Neural progenitor cell (in vitro differentiated cells): Measurements from ENCODE around the gene WTAP. TPM values are rescaled to one million over a fixed set of nuclear protein-coding genes. Genes with fewer than 3 reads are reported as not detected.
"Not testable (repeated sequence)": the region's sequence is repeated elsewhere in the genome, so short reads cannot be mapped to it uniquely, and the experiment has no call there.

Experiments
- DNase-seq: peaks from one replicate; pipeline ENCODE4 v3.0.0-alpha.2; 2016; ENCODE audit warnings: low spot score
- H2AFZ ChIP-seq: fragments of 200-600 bp; sonication (generic); replicated peaks from 2 replicates; pipeline ENCODE4 v1.6.1; 2016; ENCODE audit warnings: antibody characterized with exemption
- H3F3A ChIP-seq: fragments of 200-600 bp; sonication (generic); 2 replicates; pipeline ENCODE4 v1.6.1; 2016; ENCODE audit warnings: antibody characterized with exemption, low read depth
- H3K27ac ChIP-seq: fragments of 200-600 bp; sonication (generic); 2 replicates; pipeline ENCODE4 v1.5.1; 2016; ENCODE audit warnings: mild to moderate bottlenecking
- H3K27me3 ChIP-seq: fragments of 200-600 bp; sonication (generic); 2 replicates; pipeline ENCODE4 v1.6.1; 2016; ENCODE audit warnings: mild to moderate bottlenecking, moderate library complexity
- H3K36me3 ChIP-seq: fragments of 200-600 bp; sonication (generic); 2 replicates; pipeline ENCODE4 v1.5.1; 2016
- H3K4me1 ChIP-seq: fragments of 200-600 bp; sonication (generic); 2 replicates; pipeline ENCODE4 v1.6.1; 2016; ENCODE audit warnings: mixed run types
- H3K4me2 ChIP-seq: fragments of 200-600 bp; sonication (generic); 2 replicates; pipeline ENCODE4 v1.6.1; 2016
- H3K4me3 ChIP-seq: fragments of 200-600 bp; sonication (generic); 2 replicates; pipeline ENCODE4 v1.5.1; 2016
- H3K79me2 ChIP-seq: fragments of 200-600 bp; sonication (generic); 2 replicates; pipeline ENCODE4 v1.6.1; 2016; ENCODE audit warnings: low read depth
- H3K9ac ChIP-seq: fragments of 200-600 bp; sonication (generic); 2 replicates; pipeline ENCODE4 v1.6.1; 2016
- H3K9me3 ChIP-seq: fragments of 200-600 bp; sonication (generic); 2 replicates; pipeline ENCODE4 v1.5.1; 2016; ENCODE audit warnings: low read depth
- H4K20me1 ChIP-seq: fragments of 200-600 bp; sonication (generic); 2 replicates; pipeline ENCODE4 v1.6.1; 2016; ENCODE audit warnings: low read depth
- H3K27ac Mint-ChIP-seq: 3 replicates; pipeline ENCODE4 v1.8.0; 2021; ENCODE audit warnings: mixed read lengths
- H3K27me3 Mint-ChIP-seq: 2 replicates; pipeline ENCODE4 v1.8.0; 2022; ENCODE audit warnings: low read depth, mild to moderate bottlenecking, inconsistent platforms, moderate library complexity, mixed read lengths; ENCODE audit not compliant: insufficient read depth
- H3K36me3 Mint-ChIP-seq: 3 replicates; pipeline ENCODE4 v1.8.0; 2021; ENCODE audit warnings: mixed read lengths
- H3K4me1 Mint-ChIP-seq: 3 replicates; pipeline ENCODE4 v1.8.0; 2021; ENCODE audit warnings: mixed read lengths
- H3K4me3 Mint-ChIP-seq: 3 replicates; pipeline ENCODE4 v1.8.0; 2021; ENCODE audit warnings: mild to moderate bottlenecking, moderate library complexity, mixed read lengths
- H3K9me3 Mint-ChIP-seq: 3 replicates; pipeline ENCODE4 v1.8.0; 2020; ENCODE audit warnings: mixed read lengths
- EZH2 ChIP-seq: fragments of 200-600 bp; sonication (generic); IDR thresholded peaks from 2 replicates; pipeline ENCODE4 v1.6.1; 2017; ENCODE audit warnings: antibody characterized with exemption, mild to moderate bottlenecking, moderate library complexity
- EZH2phosphoT487 ChIP-seq: fragments of 200-600 bp; sonication (generic); IDR thresholded peaks from 2 replicates; pipeline ENCODE4 v1.6.1; 2017; ENCODE audit warnings: antibody characterized with exemption
- total RNA-seq: library from RNA; depleted of rRNA; stranded (reverse); fragments of >200 nt; gene quantifications from 2 replicates; pipeline ENCODE4 v1.2.3, GENCODE V29; 2015; ENCODE audit warnings: low replicate concordance
- TF ChIP-seq, protein P1 (sequence below): fragments of 200-600 bp; sonication (generic); IDR thresholded peaks from 2 replicates; pipeline ENCODE4 v1.5.1; 2017; ENCODE audit warnings: antibody characterized with exemption, mild to moderate bottlenecking

The WTAP gene
- total RNA-seq, 1 donor from 2014 or later, result 159 TPM

DNA sequence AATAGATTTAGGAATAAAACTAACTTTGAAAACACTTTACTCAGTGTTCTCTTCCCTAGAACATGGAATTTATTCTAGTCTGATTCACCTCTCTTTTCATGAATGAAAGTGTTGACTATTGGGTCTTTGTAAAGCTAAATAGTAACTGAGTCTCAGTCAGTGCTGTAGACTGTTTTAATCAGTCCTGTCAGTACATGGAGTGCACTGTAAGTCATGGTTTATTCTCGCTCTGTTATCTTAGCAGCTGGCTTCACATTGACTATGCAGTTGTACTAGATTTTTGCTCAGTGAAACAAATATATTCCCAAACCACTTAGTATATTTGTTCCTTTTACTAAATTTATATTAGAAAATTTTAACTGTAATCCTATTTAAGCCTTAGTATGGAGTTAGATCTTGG, 19.5 kb downstream of the WTAP start:
- Histone ChIP-seq H3K4me1 (no peaks in the 10 kb centered on the region), H3K4me3 (no peak overlapping the region), H3K79me2 (peaks cover 92% of the 10 kb centered on the region), H3K4me2 (no peak overlapping the region), H3K27ac (no peak overlapping the region), H3K36me3 (peaks cover 61% of the 10 kb centered on the region), H4K20me1 (peaks cover 60% of the 10 kb centered on the region), H3K9me3 (no peaks in the 10 kb centered on the region), H3K9ac (no peak overlapping the region), H3K27me3 (no peaks in the 10 kb centered on the region), H3F3A (peaks cover 4% of the 10 kb centered on the region), H2AFZ (no peak overlapping the region)
- no peak overlapping the region for H3K27ac Mint-ChIP-seq
- TF ChIP-seq EZH2phosphoT487 (no peak), EZH2 (no peak)
- TF ChIP-seq, protein P1, sequence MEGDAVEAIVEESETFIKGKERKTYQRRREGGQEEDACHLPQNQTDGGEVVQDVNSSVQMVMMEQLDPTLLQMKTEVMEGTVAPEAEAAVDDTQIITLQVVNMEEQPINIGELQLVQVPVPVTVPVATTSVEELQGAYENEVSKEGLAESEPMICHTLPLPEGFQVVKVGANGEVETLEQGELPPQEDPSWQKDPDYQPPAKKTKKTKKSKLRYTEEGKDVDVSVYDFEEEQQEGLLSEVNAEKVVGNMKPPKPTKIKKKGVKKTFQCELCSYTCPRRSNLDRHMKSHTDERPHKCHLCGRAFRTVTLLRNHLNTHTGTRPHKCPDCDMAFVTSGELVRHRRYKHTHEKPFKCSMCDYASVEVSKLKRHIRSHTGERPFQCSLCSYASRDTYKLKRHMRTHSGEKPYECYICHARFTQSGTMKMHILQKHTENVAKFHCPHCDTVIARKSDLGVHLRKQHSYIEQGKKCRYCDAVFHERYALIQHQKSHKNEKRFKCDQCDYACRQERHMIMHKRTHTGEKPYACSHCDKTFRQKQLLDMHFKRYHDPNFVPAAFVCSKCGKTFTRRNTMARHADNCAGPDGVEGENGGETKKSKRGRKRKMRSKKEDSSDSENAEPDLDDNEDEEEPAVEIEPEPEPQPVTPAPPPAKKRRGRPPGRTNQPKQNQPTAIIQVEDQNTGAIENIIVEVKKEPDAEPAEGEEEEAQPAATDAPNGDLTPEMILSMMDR, result no peak
- H3K27me3 Mint-ChIP-seq, result no peaks in the 10 kb centered on the region
- no peak for DNase-seq
- peaks cover 40% of the 10 kb centered on the region for H3K36me3 Mint-ChIP-seq
- H3K4me1 Mint-ChIP-seq, result no peaks in the 10 kb centered on the region
- no peaks in the 10 kb centered on the region for H3K9me3 Mint-ChIP-seq
- H3K4me3 Mint-ChIP-seq, result no peak overlapping the region

- H3K4me3 ChIP-seq, H3K27me3 ChIP-seq, H3K27ac Mint-ChIP-seq, H3K27ac ChIP-seq, H3K4me2 ChIP-seq, H3K9ac ChIP-seq, H2AFZ ChIP-seq, H3K4me1 Mint-ChIP-seq, H3K4me3 Mint-ChIP-seq, H3K27me3 Mint-ChIP-seq, H3F3A ChIP-seq, H3K9me3 ChIP-seq, H3K4me1 ChIP-seq, H3K9me3 Mint-ChIP-seq, DNase-seq: not testable (repeated sequence)
- H3K79me2 ChIP-seq, result peaks cover 92% of the 10 kb centered on the region
- peaks cover 48% of the 10 kb centered on the region for H3K36me3 ChIP-seq
- H3K36me3 Mint-ChIP-seq, result peaks cover 36% of the 10 kb centered on the region
- H4K20me1 ChIP-seq, result peaks cover 51% of the 10 kb centered on the region
Measured at GRCh38 chr6:159748127-159748526, 20.8 kb downstream of the WTAP start.

DNA sequence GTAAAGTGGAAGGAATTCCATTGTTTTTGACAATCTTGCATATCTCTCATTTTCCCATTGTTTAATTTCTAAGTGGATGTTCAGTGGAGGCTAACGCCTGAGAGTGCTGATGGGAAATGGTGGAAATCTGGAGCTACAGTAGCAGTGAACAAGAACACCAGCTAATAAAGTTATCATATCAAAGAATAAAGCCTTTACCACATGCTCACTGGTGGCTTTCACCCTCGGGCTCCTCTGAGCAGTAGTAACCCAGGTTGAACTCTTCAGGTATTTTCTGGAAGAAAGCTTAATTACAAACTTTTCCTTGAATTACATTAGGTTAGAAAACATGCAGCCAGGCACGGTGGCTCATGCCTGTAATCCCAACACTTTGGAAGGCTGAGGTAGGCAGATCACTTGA, 24.1 kb downstream of the WTAP start:
- Mint-ChIP-seq H3K9me3 (no peaks in the 10 kb centered on the region), H3K27me3 (peaks cover 2% of the 10 kb centered on the region), H3K4me1 (no peaks in the 10 kb centered on the region), H3K36me3 (peaks cover 36% of the 10 kb centered on the region), H3K4me3 (no peak overlapping the region), H3K27ac (no peak overlapping the region)
- Histone ChIP-seq H3K79me2 (peaks cover 70% of the 10 kb centered on the region), H3K9me3 (no peaks in the 10 kb centered on the region), H3K4me2 (no peak overlapping the region), H3K36me3 (peaks cover 44% of the 10 kb centered on the region), H3K27me3 (no peaks in the 10 kb centered on the region), H2AFZ (no peak overlapping the region), H3K9ac (no peak overlapping the region), H3K27ac (no peak overlapping the region), H4K20me1 (peaks cover 29% of the 10 kb centered on the region), H3K4me1 (no peaks in the 10 kb centered on the region), H3F3A (peaks cover 35% of the 10 kb centered on the region), H3K4me3 (no peak overlapping the region)
- DNase-seq, result no peak
- TF ChIP-seq EZH2 (no peak), EZH2phosphoT487 (no peak)
- TF ChIP-seq, protein P1, result no peak

GRCh38 chr6:159753081-159753872, 26.0 kb downstream of the WTAP start:
- no peak overlapping the region for H3K9ac ChIP-seq
- TF ChIP-seq EZH2phosphoT487 (no peak), EZH2 (no peak)
- TF ChIP-seq, protein P1, result no peak
- Mint-ChIP-seq H3K9me3 (no peaks in the 10 kb centered on the region), H3K27me3 (peaks cover 2% of the 10 kb centered on the region), H3K36me3 (peaks cover 41% of the 10 kb centered on the region), H3K4me3 (no peak overlapping the region), H3K27ac (no peak overlapping the region), H3K4me1 (no peaks in the 10 kb centered on the region)
- peaks cover 52% of the 10 kb centered on the region for H3F3A ChIP-seq
- no peaks in the 10 kb centered on the region for H3K9me3 ChIP-seq
- H3K27ac ChIP-seq, result no peak overlapping the region
- H3K36me3 ChIP-seq, result peaks cover 35% of the 10 kb centered on the region
- no peak overlapping the region for H3K4me2 ChIP-seq
- no peak overlapping the region for H3K4me3 ChIP-seq
- H4K20me1 ChIP-seq, result peaks cover 15% of the 10 kb centered on the region
- H3K4me1 ChIP-seq, result no peaks in the 10 kb centered on the region
- no peaks in the 10 kb centered on the region for H3K27me3 ChIP-seq
- peaks cover 51% of the 10 kb centered on the region for H3K79me2 ChIP-seq
- no peak for DNase-seq
- no peak overlapping the region for H2AFZ ChIP-seq
